ENCODE results near the gene SPATA24. TPM values are rescaled to one million over a fixed set of nuclear protein-coding genes. Genes with fewer than 3 reads are reported as not detected.

The SPATA24 gene
- total RNA-seq, 3 donors from 2014 or later = 3.0 to 4.5 (median 3.4) TPM

DNA sequence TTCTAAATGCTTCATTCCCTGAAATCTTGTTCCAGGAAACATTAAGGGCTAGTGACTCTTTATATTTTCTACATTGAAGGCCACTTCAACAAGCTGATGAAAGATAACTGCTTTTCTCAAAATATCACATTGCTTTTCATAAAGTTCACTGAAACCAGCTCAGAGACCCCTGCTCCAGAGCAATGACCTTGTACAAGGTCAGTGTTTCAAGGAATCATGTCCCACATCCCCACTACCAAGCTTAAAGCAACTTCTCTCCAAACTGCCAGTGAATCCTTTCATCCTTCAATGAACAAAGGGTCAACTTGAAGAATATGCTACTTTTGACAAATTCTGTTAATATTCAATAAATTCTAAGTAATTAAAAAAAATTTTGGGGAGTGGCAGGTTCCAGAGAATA, 12.0 kb upstream of the SPATA24 start:
- no peak for ATAC-seq
- TF ChIP-seq CTCF (IDR thresholded peaks at IDR 0.05) = no peak

GRCh38 chr5:139415221-139415861, 11.5 kb upstream of the SPATA24 start:
- H3K36me3 ChIP-seq (ENCODE audit: low read depth) = no peaks in the 10 kb centered on the region
- no peak for ATAC-seq
- H3K9me3 ChIP-seq = no peaks in the 10 kb centered on the region
- peaks cover 32% of the 10 kb centered on the region for H3K4me1 ChIP-seq (ENCODE audit: low read depth)
- TF ChIP-seq CTCF (IDR thresholded peaks at IDR 0.05) = no peak
- no peak overlapping the region for H3K4me3 ChIP-seq
- intact Hi-C loops (cut with DNase I, micrococcal nuclease) = no loop called here
- no peak for DNase-seq

More for the DNA sequence above, 12.0 kb upstream of the SPATA24 start:
- no peaks in the 10 kb centered on the region for H3K36me3 ChIP-seq (ENCODE audit: low read depth)
- intact Hi-C loops (cut with DNase I, micrococcal nuclease) = no loop called here
- H3K4me1 ChIP-seq (ENCODE audit: low read depth) = peaks cover 32% of the 10 kb centered on the region
- no peak overlapping the region for H3K4me3 ChIP-seq
- no peaks in the 10 kb centered on the region for H3K9me3 ChIP-seq
- no peak for DNase-seq

DNA sequence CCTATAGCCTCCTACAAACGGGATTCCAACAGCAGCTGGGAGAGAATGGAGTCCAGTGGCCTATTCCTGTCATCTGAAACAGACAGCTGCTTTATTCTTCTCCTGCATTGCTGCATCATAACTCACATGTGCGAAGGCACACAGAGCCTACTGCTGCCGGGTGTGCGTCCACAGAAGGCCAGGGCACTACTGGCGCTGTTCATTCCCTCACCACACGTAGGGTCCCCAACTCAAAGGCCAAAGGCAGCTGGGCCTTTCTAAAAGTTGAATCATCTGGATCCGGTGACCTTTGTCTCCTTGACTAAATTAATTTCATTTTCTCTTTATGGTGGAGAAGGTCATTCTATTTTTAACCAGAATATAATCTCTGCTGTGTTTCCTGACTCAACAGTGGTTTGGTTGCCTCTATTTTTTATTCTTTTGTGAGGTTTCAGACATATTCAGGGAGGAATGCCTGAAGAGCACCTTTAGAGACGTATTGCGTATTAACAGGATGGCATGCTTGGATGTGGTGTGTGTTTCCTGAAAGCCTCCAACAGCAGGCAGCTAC, 10.8 kb upstream of the SPATA24 start:
- intact Hi-C loops (cut with DNase I, micrococcal nuclease) = no loop called here
- Histone ChIP-seq H3K9me3 (no peaks in the 10 kb centered on the region), H3K4me3 (no peak overlapping the region), H3K4me1 (ENCODE audit: low read depth) (peaks cover 32% of the 10 kb centered on the region), H3K36me3 (ENCODE audit: low read depth) (no peaks in the 10 kb centered on the region)
- peak; percentile 5 for ATAC-seq
- no peak for TF ChIP-seq CTCF (IDR thresholded peaks at IDR 0.05)
- no peak for DNase-seq

DNA sequence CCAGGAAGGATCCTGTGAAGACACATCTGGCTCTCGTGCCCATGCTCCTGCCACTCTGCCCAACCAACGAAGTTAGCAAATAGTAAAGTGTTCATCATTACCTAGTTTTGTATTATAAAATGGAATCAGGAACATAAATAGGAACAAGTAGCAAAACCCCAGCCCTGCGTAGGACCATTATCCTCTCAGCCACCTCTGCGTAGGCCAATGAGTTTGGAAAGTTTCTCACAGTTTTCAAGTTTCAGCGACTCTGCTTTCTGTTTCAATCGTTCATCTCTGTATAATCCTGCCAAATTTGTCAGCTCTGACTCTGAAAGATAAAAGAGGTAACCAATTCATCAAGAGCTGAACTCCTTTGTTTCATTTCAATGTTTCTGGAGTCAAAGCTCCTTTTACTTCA, 10.1 kb upstream of the SPATA24 start:
- H3K36me3 ChIP-seq (ENCODE audit: low read depth) = no peaks in the 10 kb centered on the region
- peaks cover 26% of the 10 kb centered on the region for H3K4me1 ChIP-seq (ENCODE audit: low read depth)
- no peak overlapping the region for H3K4me3 ChIP-seq
- intact Hi-C loops (cut with DNase I, micrococcal nuclease) = no loop called here
- DNase-seq (no peak), ATAC-seq (no peak)
- TF ChIP-seq CTCF (IDR thresholded peaks at IDR 0.05) = no peak
- no peaks in the 10 kb centered on the region for H3K9me3 ChIP-seq

GRCh38 chr5:139413153-139413552, 9.3 kb upstream of the SPATA24 start:
- ATAC-seq (no peak), DNase-seq (no peak)
- intact Hi-C loops (cut with DNase I, micrococcal nuclease) = no loop called here
- H3K9me3 ChIP-seq = no peaks in the 10 kb centered on the region
- H3K4me1 ChIP-seq (ENCODE audit: low read depth) = peaks cover 19% of the 10 kb centered on the region
- no peak overlapping the region for H3K4me3 ChIP-seq
- no peaks in the 10 kb centered on the region for H3K36me3 ChIP-seq (ENCODE audit: low read depth)
- no peak for TF ChIP-seq CTCF (IDR thresholded peaks at IDR 0.05)

All from mucosa of descending colon (tissue), 3 donors.